ENCODE data around the gene CRLF1. TPM values are rescaled to one million over a fixed set of nuclear protein-coding genes. Genes with fewer than 3 reads are reported as not detected.

Gene CRLF1
- total and polyA plus RNA-seq, 2 of the 8 experiments (the other 6 are each of a cell fraction or from before 2014, with no cell fraction given), result 7.2 to 10.3 TPM

DNA sequence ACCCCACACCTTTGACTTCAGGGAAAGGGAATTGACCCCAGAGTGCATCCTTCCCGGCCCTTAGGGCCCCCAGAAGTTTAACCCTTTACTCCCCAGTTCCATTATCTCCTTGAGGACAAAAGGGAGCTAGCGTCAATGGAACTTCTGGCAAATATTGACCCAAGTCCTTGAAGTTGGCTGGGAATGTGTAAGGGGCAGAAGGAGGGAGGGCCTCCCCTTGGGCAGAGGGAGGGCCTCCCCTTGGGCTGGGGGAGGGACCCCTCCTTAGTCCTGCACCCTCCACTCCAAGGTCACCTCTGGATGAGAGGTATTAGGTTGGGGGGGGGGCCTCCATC lies 3.1 kb upstream of the CRLF1 start (continued):
- TF ChIP-seq NRF1 (IDR thresholded peaks at IDR 0.05; ENCODE audit: low read depth, low read length), result no peak
- no peak for TF ChIP-seq RNF2 (IDR thresholded peaks at IDR 0.05; ENCODE audit: borderline replicate concordance, low read depth, low read length, missing control alignments, poor library complexity, severe bottlenecking)

All from H1 (cell line).